ENCODE results near the gene AKIRIN2.
A peak's percentile ranks its signal among the peaks of the same experiment; 100 is the strongest.

Gene AKIRIN2

GRCh38 chr6:87738744-87739143, 36.7 kb upstream of the AKIRIN2 start:
- no peak for DNase-seq (ENCODE audit: low read depth)
- TF ChIP-seq CTCF (IDR thresholded peaks at IDR 0.05; ENCODE audit: low read length, missing control alignments), result no peak
- H3K4me3 ChIP-seq (replicated peaks; ENCODE audit: low read depth, low read length), result no peak overlapping the region

GRCh38 chr6:87738000-87738399, 36.0 kb upstream of the AKIRIN2 start:
- H3K4me3 ChIP-seq (replicated peaks; ENCODE audit: low read depth, low read length), result no peak overlapping the region
- no peak for DNase-seq (ENCODE audit: low read depth)
- no peak for TF ChIP-seq CTCF (IDR thresholded peaks at IDR 0.05; ENCODE audit: low read length, missing control alignments)

- no peak for DNase-seq (ENCODE audit: low read depth)
- TF ChIP-seq CTCF (IDR thresholded peaks at IDR 0.05; ENCODE audit: low read length, missing control alignments), result no peak
- H3K4me3 ChIP-seq (replicated peaks; ENCODE audit: low read depth, low read length), result no peak overlapping the region
These were observed 34.9 kb upstream of the AKIRIN2 start for GRCh38 chr6:87736809-87737540.

GRCh38 chr6:87731818-87732661, 30.0 kb upstream of the AKIRIN2 start:
- DNase-seq (ENCODE audit: low read depth), result peak; percentile 99
- H3K4me3 ChIP-seq (replicated peaks; ENCODE audit: low read depth, low read length), result no peak overlapping the region
- TF ChIP-seq CTCF (IDR thresholded peaks at IDR 0.05; ENCODE audit: low read length, missing control alignments), result no peak

DNA sequence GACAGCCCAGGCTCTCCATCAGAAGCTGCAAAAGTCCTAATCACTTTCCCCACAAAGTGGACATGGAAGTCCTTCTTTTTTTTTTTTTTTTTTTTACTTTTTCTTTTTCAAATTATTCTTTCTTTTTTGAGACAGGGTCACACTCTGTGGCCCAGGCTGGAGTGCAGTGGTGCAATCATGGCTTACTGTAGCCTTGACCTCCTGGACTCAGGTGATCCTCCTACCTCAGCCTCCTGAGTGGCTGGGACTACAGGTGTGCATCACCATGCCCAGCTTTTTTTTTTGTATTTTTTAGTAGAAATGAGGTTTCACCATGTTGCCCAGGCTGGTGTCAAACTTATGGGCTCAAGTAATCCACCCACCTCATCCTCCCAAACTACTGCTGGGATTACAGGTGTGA, 29.0 kb upstream of the AKIRIN2 start:
- no peak overlapping the region for H3K4me3 ChIP-seq (replicated peaks; ENCODE audit: low read depth, low read length)
- TF ChIP-seq CTCF (IDR thresholded peaks at IDR 0.05; ENCODE audit: low read length, missing control alignments), result no peak
- no peak for DNase-seq (ENCODE audit: low read depth)

GRCh38 chr6:87729965-87730719, 28.1 kb upstream of the AKIRIN2 start:
- no peak overlapping the region for H3K4me3 ChIP-seq (replicated peaks; ENCODE audit: low read depth, low read length)
- TF ChIP-seq CTCF (IDR thresholded peaks at IDR 0.05; ENCODE audit: low read length, missing control alignments), result no peak
- no peak for DNase-seq (ENCODE audit: low read depth)
